Stimulated activated CD4-positive, alpha-beta T cell treated with anti-CD3 and anti-CD28 coated beads, Interleukin-2, amount 100 ng/mL, for 48 hours (primary cell): ENCODE results near the gene SOX5.
"Not testable (repeated sequence)": the region's sequence is repeated elsewhere in the genome, so short reads cannot be mapped to it uniquely, and the experiment has no call there.

Source experiments
- DNase-seq, 2 donors: peaks; one replicate each; pipeline ENCODE4 v3.0.0-alpha.2; 2020

SOX5 gene

GRCh38 chr12:23827353-23827752, 122.1 kb downstream of the SOX5 start:
- DNase-seq = no peak

DNA sequence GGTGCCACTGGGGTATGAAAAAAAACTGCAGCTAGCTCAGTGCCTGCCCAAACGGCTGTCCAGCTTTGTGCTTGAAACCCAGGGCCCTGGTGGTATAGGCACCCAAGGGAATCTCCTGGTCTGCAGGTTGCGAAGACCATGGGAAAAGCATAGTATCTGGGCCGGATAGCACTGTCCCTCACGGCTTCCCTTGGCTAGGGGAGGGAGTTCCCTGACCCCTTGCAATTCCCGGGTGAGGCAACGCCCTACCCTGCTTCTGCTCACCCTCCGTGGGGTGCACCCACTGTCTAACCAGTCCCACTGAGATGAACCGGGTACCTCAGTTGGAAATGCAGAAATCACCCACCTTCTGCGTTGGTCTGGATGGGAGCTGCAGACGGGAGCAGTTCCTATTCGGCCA, 124.3 kb downstream of the SOX5 start:
- DNase-seq = not testable (repeated sequence)

- no peak for DNase-seq
Measured at GRCh38 chr12:23824358-23824757, 125.1 kb downstream of the SOX5 start.

GRCh38 chr12:23822883-23823282, 126.6 kb downstream of the SOX5 start:
- not testable (repeated sequence) for DNase-seq

DNA sequence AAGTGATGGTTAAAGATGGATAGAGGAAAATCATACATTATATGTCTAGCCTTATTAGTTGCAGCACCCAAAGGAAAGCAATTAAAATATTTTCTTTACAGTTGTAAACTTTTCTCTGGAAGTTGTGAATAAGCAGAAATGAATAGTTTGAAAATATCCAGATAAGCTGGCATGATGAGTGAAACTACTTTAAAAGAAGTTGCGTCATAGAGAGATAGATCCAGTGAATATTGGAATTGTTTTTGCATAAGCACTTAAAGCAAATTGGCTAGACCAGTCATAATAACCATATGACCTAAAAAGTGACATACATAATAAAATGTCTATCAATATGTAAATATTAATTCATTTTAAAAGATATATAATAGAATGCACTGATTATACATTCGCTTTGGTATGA, 132.1 kb downstream of the SOX5 start:
- DNase-seq = no peak

DNA sequence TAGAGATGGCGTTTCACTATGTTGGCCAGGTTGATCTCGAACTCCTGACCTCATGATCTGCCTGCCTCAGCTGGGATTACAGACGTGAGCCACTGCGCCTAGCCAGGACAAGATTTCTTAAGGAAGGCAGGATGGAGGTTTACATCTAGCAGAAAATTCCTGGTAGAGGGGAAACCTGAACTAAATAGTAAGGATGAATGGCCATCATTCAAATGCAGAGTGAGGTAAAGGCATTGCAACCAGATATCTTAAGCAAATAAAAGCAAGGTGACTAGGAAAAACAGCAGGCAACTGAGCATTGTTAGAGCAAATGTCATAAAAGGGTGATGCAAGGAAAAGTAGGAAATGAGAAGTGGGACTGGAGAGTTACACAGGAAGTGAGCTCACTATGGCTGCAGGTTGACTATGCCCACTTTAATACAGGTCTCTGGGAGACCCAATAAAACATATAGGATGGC, 133.0 kb downstream of the SOX5 start:
- DNase-seq = no peak

DNA sequence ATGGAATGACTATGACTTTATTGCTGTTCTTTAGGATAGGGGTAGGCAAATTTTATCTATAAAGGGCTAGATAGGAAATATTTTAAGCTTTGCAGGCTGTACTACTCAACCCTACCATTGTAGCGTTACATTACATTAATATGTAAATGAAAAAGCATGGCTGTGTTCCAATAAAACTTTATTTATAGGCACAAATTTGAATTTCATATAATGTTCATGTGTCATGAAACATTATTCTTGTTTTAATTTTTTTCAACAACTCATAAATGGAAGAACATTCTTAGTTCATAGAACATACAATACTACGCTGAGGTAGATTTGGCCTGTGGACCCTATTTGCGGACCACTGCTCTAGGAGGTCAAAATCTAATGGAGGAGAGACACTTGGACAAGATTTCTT, 133.7 kb downstream of the SOX5 start:
- no peak for DNase-seq

DNA sequence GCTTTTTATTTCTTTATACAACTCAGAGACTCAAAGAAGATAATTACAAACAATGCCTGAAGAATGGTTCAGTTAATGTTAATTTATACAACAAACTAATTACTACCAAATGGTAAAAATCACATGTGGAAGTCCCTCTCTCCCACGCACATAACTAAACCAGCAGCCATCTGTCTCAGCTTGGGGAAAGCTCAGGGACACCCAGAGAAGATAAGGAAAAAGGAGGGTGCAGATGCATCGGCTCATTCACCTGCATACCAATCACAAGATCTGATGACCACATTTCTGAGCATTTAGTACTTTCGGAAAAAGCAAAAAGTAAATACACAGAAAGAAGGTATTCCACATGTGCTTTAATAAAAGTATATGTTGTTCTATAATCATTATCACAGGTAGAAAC, 136.3 kb downstream of the SOX5 start:
- no peak for DNase-seq

GRCh38 chr12:23810329-23810902, 139.1 kb downstream of the SOX5 start:
- no peak for DNase-seq

- DNase-seq = no peak
Measured at GRCh38 chr12:23803540-23803939, 145.9 kb downstream of the SOX5 start.

DNA sequence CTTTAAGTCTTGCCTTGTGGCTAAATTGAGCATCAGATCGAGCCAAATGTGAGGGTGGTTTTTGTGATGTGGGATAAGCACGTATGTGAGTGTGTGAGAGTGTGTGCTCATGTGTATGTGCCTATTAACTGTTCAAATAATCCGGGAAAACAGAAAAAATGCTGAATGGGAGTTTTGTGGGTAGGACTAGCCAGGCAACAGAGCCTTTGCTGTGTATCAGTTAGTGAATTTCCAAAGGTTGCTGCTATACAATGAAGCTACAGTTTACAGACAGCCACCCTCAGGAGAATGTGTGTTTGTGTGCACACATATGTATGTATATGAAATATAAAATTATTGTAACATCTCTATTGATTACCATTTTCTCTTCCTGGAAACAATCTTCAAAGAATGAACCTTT, 154.0 kb downstream of the SOX5 start:
- no peak for DNase-seq

DNA sequence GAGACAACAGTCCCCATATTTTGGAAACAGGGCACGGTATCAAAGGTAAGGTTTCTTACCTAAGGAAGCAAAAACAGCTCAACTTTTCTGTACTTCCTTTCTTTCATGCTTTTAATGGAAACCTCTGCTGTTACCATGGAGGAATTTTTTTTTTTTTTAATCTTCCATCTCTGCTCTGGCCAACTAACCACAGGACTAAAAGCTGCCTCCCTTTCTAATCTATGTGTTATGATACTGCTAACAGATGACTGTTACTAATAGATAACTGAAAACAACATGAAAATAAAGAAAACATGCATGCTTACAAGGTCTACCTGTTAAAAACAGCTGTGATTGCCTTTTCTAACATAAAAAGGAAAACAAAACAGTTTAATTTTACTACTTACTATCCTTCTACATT, 168.4 kb downstream of the SOX5 start:
- DNase-seq = no peak

DNA sequence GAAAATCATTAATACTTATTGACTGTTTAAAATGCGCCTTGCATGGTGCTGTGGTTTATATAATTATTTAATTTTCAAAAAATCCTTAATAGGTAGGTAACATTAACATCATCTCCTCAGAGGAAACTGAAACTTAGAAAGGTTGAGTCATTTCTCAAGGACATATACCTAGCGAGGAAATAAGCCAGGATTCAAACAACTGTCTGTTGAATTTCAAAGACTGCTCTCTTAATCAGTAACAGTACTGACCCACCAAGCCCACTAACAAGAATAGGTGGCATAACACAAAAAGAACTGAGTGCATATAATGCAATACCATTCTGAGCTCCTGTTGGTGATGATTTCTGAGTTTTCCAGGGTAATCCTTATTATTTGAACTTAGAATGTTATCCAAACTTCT, 174.3 kb downstream of the SOX5 start:
- DNase-seq = no peak

DNA sequence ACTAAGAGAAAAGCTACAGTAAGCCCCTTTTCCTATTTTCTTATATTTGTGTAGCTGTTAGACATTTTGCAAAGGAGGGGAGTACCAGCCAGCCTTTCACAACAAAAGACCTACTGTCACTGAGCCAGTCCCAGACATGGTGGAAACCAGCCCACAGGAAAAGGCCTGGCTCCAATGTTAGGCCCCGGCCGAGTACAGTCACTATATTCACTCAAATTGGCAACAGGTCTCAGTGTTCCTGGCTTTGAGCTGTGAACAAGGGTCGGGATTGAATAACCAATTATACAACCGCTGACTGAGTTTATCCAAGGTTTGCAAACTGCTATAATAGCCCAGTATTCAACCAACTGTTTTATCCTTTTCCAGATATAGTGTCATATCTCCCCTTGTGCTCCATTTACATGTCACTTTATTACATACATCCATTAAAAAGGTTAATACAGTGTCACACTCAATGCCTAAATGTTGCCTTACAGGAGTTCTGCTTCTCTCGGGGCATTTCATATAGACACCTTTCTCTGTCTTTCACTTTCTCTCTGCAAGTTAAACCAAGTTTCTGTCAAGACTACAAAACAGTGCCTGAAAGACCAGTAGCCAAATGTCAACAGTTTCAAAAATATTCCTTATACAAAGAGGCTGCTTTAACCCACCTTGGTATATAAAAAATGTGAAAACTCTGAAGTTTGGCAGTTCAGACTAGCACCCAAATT, 178.1 kb downstream of the SOX5 start:
- no peak for DNase-seq

DNA sequence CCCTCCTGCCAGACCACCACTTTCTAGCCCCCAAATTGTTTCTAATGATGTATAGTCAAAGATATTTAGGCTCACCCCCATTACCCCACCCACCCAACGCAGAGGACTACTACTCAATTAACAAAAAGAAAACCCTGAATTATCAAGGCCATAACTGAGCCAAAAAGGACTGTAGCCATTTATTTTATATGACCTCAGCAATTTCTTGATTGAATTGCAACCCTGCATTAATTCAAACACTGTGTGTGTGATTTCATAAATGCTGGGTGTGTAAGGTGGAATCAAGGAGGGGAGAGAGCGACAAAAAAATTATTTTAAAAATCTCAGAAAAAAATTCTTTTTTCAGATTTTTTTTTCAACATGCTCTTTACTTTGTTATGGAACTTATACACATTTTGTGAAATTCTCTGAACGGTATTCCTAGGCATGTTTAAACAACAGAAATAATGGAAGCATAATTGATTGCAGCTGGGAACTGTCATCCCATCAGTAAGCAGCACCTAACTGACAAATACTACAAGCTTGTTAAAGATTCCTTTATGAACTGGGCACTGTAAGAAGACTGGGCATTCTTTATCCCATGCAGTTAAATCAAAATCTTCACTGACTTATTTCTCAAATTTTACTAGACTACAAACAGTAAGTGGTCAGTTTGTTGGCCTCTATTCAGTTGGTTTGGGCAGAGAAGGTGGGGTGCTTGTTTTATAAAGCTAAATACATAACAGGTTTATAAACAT, 179.1 kb downstream of the SOX5 start:
- no peak for DNase-seq

- DNase-seq = no peak
Measured at GRCh38 chr12:23767834-23768233, 181.6 kb downstream of the SOX5 start.

DNA sequence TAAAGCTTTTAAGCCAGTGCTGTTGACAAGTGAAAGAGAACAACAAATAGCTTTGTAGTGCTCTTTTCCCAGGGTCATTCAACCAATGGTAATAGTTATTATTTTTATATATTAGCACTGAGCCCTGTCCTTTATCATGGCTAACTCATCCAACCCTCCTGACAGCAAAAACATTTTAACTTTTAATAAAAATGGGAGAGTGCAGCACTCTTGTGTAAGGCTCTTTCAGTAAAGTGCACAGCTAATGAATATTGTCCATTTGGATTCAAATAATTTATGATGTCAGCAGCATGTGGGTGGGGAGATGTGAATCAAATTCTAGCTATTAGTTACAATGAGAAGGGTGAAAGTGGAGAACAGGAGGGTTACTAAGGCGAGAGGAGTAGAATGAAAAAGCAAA, 185.7 kb downstream of the SOX5 start:
- DNase-seq = no peak

DNA sequence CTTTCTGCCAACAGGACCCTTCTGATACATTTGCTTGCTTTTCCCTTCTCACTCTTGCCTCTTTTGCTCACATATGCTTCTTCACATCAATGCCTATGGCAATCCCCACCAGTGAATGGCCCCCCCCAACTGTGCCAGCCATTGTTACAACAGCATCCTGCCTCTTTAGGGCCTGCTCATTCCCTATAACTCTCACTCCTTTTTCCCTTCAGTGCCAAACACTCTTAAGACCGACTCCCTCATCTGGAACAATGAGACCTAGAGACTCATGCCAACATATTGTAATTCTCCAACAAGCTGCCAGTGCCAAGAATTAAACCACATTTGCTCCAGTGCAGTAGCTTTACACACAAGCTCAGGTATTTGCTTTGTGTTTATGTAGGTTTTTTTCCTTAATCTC, 189.0 kb downstream of the SOX5 start:
- DNase-seq = no peak

- DNase-seq = no peak
Measured at GRCh38 chr12:23758608-23759007, 190.9 kb downstream of the SOX5 start.

GRCh38 chr12:23757541-23757962, 191.9 kb downstream of the SOX5 start:
- no peak for DNase-seq

DNA sequence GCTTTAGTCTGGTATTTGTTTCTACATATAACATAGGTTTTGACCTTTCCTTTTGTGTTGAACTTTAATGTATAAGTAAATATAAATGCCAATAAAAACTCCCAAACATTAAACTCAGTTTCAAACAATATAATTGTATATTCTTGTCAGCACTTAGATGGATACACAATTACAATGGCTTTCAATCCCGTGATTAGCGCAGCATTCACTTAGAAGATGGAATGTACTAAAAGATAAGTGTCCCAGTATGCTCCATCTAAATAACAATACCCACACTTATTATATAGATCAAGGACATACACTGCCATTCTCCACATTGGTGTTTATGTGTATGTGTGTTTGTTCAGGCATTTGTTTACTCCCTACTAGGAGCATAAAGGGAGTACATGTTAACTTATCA, 193.1 kb downstream of the SOX5 start:
- DNase-seq = no peak

GRCh38 chr12:23753628-23754365, 195.7 kb downstream of the SOX5 start:
- DNase-seq = no peak

GRCh38 chr12:23752245-23752644, 197.2 kb downstream of the SOX5 start:
- no peak for DNase-seq

DNA sequence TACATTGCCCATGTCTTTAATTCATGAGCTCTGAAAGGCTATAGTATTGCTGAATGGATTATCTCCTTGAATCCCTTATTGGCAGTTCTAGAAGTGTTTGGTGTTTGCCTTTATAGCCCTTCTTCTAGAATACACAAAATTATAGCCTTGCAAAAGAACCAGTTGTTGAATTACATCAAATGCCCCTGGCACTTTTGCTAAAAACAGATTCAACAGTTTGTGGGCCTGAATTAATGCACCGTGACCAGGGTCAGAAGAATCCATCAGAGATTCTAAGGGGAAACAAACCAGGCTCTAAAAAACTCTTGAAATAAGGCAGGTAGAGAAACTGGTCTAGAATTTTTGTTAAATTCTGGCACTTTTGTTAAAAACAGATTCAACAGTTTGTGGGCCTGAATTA, 197.8 kb downstream of the SOX5 start:
- no peak for DNase-seq
